ENCODE measurements around the gene ZMYM2. TPM values are rescaled to one million over a fixed set of nuclear protein-coding genes. Genes with fewer than 3 reads are reported as not detected.

ZMYM2 gene
- total RNA-seq, 4 donors from 2014 or later: 40.6 to 92.8 (median 50.7) TPM

GRCh38 chr13:20106742-20107141 lies 148.2 kb downstream of the ZMYM2 start:
- Histone ChIP-seq H3K4me1 (no peaks in the 10 kb centered on the region), H3K9me3 (no peaks in the 10 kb centered on the region), H3K27me3 (peaks cover 37% of the 10 kb centered on the region), H3K36me3 (no peaks in the 10 kb centered on the region), H3K27ac (no peak overlapping the region), H3K4me3 (no peak overlapping the region)
- ATAC-seq: no peak
- no peak for TF ChIP-seq CTCF (IDR thresholded peaks at IDR 0.05)
- TF ChIP-seq POLR2AphosphoS5 (IDR thresholded peaks at IDR 0.05): no peak
- no peak for TF ChIP-seq EP300 (IDR thresholded peaks at IDR 0.05)
- TF ChIP-seq POLR2A (IDR thresholded peaks at IDR 0.05): no peak
- WGBS, 2 donors (ENCODE audit: low coverage in 1 of 2): 13 to 26% methylated on average over 3 to 4 of the region's 4 CpGs

GRCh38 chr13:20109037-20109436 lies 150.5 kb downstream of the ZMYM2 start:
- no peak for ATAC-seq
- no peaks in the 10 kb centered on the region for H3K36me3 ChIP-seq
- TF ChIP-seq POLR2AphosphoS5 (IDR thresholded peaks at IDR 0.05) (no peak), CTCF (IDR thresholded peaks at IDR 0.05) (no peak), EP300 (IDR thresholded peaks at IDR 0.05) (no peak), POLR2A (IDR thresholded peaks at IDR 0.05) (no peak)
- H3K27me3 ChIP-seq: peaks cover 15% of the 10 kb centered on the region
- no peak overlapping the region for H3K4me3 ChIP-seq
- WGBS, 2 donors (ENCODE audit: low coverage in 1 of 2): 89 to 94% methylated on average over 2 of the region's 2 CpGs
- no peaks in the 10 kb centered on the region for H3K9me3 ChIP-seq
- no peak overlapping the region for H3K27ac ChIP-seq
- H3K4me1 ChIP-seq: no peaks in the 10 kb centered on the region

- Histone ChIP-seq H3K36me3 (no peaks in the 10 kb centered on the region), H3K27me3 (no peaks in the 10 kb centered on the region), H3K4me3 (no peak overlapping the region), H3K27ac (no peak overlapping the region), H3K9me3 (no peaks in the 10 kb centered on the region), H3K4me1 (peaks cover 0 to 7% (median 3%) of the 10 kb centered on the region in 3 donors)
- TF ChIP-seq EP300 (IDR thresholded peaks at IDR 0.05) (no peak), POLR2AphosphoS5 (IDR thresholded peaks at IDR 0.05) (no peak), CTCF (IDR thresholded peaks at IDR 0.05) (no peak)
- WGBS, 2 donors (ENCODE audit: low coverage in 1 of 2): 88 to 90% methylated on average over 2 to 9 of the region's 10 CpGs
- no peak for ATAC-seq
Measured at GRCh38 chr13:20114066-20114610, 155.6 kb downstream of the ZMYM2 start.

GRCh38 chr13:20116213-20116612 lies 157.7 kb downstream of the ZMYM2 start:
- Histone ChIP-seq H3K4me1 (peaks cover 0 to 18% (median 3%) of the 10 kb centered on the region in 3 donors), H3K27ac (no peak overlapping the region), H3K4me3 (no peak overlapping the region), H3K27me3 (no peaks in the 10 kb centered on the region), H3K9me3 (no peaks in the 10 kb centered on the region), H3K36me3 (no peaks in the 10 kb centered on the region)
- TF ChIP-seq CTCF (IDR thresholded peaks at IDR 0.05) (no peak), POLR2A (IDR thresholded peaks at IDR 0.05) (no peak), EP300 (IDR thresholded peaks at IDR 0.05) (no peak), POLR2AphosphoS5 (IDR thresholded peaks at IDR 0.05) (no peak)
- no peak for ATAC-seq
- 92 to 96% methylated on average over 3 to 6 of the region's 6 CpGs for WGBS, 2 donors (ENCODE audit: low coverage in 1 of 2)

Data from gastroesophageal sphincter (tissue), 4 donors.